ENCODE data around the gene ZNF324. TPM values are rescaled to one million over a fixed set of nuclear protein-coding genes. Genes with fewer than 3 reads are reported as not detected.

ZNF324 gene
- 10 to 100 TPM in 1 of 2 experiments, 1 to 10 TPM in 1; 8.1 to 10.1 TPM for total RNA-seq

DNA sequence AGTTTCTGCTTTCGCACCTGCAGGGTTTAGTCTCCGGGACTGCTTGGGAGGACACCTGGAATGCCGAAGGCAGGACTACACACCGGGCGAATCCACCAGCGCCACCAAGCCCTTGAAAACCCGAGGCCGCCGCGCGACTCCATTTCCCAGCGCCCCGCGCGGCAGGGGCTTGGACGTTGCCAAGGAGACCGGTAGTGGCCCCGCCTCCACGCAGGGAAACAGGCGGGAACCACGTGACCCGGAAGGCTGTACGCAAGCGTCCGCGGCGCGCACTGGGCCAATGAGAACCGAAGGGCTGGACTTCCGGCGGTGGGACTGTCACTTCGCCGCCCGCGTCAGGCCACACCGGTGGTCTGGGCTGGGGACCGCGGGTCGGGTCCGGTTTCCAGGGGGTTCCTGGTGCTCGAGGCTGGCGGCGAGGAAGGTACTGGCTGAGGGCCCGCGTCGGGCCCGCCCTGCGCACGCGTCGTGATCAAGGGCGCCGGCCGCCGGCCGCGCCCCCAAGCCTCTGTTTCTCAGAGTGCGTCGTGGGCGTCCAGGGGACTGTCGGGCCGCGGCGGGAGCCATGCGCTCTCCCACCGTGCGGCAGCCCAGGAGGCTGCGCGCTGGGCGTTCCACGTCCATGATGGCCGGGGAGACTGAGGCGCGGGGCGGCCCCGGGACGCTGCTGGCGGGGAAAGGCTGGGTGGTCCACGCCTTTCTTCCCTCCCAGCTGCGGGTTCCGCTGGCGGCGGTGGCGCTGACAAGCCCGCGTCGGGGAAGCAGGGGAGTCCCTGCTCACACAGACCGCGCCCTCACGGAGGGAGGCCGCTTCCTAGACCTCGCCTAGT is at the start of gene ZNF324:
TSS of gene ZNF324 (plus strand) at position 321 of the 830 bp plus-strand sequence. CDS start 2,106 bp downstream, outside the sequence.
- no peak for TF ChIP-seq CTCF (IDR thresholded peaks at IDR 0.05)
- ChIA-PET POLR2A (interaction anchor here (1.8 kb wide), 1 partner anchor 8 kb away, joined by 6 read pairs; no protein-coding TSS in a partner anchor), CTCF (no interaction called here)
- Mint-ChIP-seq H3K9me3 (no peaks in the 10 kb centered on the region), H3K36me3 (ENCODE audit: low read depth) (peaks cover 16% of the 10 kb centered on the region), H3K4me1 (ENCODE audit: low read depth) (peaks cover 25% of the 10 kb centered on the region), H3K27ac (peak within 1 kb of the TSS; percentile 57), H3K4me3 (peak within 1 kb of the TSS; percentile 90), H3K27me3 (peaks cover 3% of the 10 kb centered on the region)
- DNase-seq (peak; percentile 99), ATAC-seq (peak; percentile 96)
- intact Hi-C loops (cut with micrococcal nuclease) = no loop called here

DNA sequence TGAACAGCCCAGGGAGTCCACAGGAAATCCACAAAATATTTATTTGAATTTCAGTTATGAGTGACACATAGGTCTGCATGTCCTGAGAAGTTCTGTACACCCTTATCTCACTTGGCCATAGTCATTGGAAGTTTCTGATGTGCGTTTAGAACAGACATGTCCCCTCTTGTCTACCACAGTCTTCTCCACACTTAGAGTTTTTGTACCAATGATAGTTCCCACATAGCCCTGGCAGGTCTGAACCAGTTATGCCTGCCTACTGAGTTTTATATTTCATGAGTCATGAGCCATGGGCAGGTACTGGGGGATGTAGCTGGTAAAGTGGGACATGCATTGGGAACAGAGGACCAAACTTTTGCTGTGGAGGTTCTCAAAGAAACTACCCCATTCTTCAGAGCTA is 38.3 kb upstream of the ZNF324 start:
- H3K4me1 Mint-ChIP-seq (ENCODE audit: low read depth) = no peaks in the 10 kb centered on the region
- peaks cover 48% of the 10 kb centered on the region for H3K36me3 Mint-ChIP-seq (ENCODE audit: low read depth)
- ATAC-seq = no peak
- no peaks in the 10 kb centered on the region for H3K27me3 Mint-ChIP-seq
- H3K9me3 Mint-ChIP-seq = peaks cover 44% of the 10 kb centered on the region
- H3K27ac Mint-ChIP-seq = no peak overlapping the region
- POLR2A ChIA-PET = interaction anchor here (0.8 kb wide), 1 partner anchor 91 kb away, joined by 3 read pairs; the partner anchor contains the start of gene ZBTB45
- no peak for DNase-seq
- intact Hi-C loops (cut with micrococcal nuclease) = no loop called here
- no peak for TF ChIP-seq CTCF (IDR thresholded peaks at IDR 0.05)
- no peak overlapping the region for H3K4me3 Mint-ChIP-seq
- CTCF ChIA-PET = no interaction called here

- ATAC-seq (no peak), DNase-seq (no peak)
- no peak overlapping the region for H3K4me3 Mint-ChIP-seq
- TF ChIP-seq CTCF (IDR thresholded peaks at IDR 0.05) = no peak
- POLR2A ChIA-PET = interaction anchor here (0.8 kb wide), 1 partner anchor 90 kb away, joined by 3 read pairs; the partner anchor contains the start of gene ZBTB45
- no peak overlapping the region for H3K27ac Mint-ChIP-seq
- H3K4me1 Mint-ChIP-seq (ENCODE audit: low read depth) = no peaks in the 10 kb centered on the region
- H3K36me3 Mint-ChIP-seq (ENCODE audit: low read depth) = peaks cover 57% of the 10 kb centered on the region
- no peaks in the 10 kb centered on the region for H3K27me3 Mint-ChIP-seq
- H3K9me3 Mint-ChIP-seq = peaks cover 56% of the 10 kb centered on the region
- intact Hi-C loops (cut with micrococcal nuclease) = no loop called here
- CTCF ChIA-PET = interaction anchor here (0.7 to 1.3 kb wide), 2 partner anchors 34 to 90 kb away, joined by 3 to 4 read pairs; partner anchors contain the start of gene ZBTB45
Observed at GRCh38 chr19:58429745-58430144, 37.1 kb upstream of the ZNF324 start.

DNA sequence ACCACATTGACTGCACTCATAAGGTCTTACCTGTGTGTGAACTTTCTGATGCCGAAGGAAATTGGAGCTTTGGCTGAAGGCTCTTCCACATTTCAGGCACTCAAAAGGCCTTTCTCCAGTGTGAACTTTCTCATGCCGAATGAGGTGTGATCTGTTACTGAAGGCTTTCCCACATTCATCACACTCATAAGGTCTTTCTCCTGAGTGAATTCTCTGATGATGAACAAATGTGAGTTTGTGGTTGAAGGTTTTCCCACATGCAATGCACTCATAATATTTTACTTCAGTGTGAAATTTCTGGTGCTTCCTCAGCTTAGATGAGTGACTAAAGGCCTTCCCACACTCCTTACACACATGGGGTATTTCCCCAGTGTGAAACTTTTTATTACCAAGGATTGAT is 32.7 kb upstream of the ZNF324 start:
- intact Hi-C loops (cut with micrococcal nuclease) = no loop called here
- Mint-ChIP-seq H3K27me3 (no peaks in the 10 kb centered on the region), H3K27ac (no peak overlapping the region), H3K4me1 (ENCODE audit: low read depth) (peaks cover 11% of the 10 kb centered on the region), H3K36me3 (ENCODE audit: low read depth) (peaks cover 93% of the 10 kb centered on the region), H3K4me3 (no peak overlapping the region), H3K9me3 (peaks cover 78% of the 10 kb centered on the region)
- no peak for TF ChIP-seq CTCF (IDR thresholded peaks at IDR 0.05)
- ATAC-seq (no peak), DNase-seq (no peak)
- ChIA-PET POLR2A (interaction anchor here (0.8 to 1.3 kb wide), 3 partner anchors 12 to 47 kb away, joined by 3 read pairs; no protein-coding TSS in a partner anchor), CTCF (interaction anchor here (1.0 to 1.1 kb wide), 2 partner anchors 86 to 138 kb away, joined by 3 read pairs; no protein-coding TSS in a partner anchor)

Measured in activated CD8-positive, alpha-beta T cell treated with anti-CD3 and anti-CD28 coated beads for 36 hours (primary cell).